GM18505 (cell line): ENCODE data around the gene UGT2B17.
"Not testable (repeated sequence)": the region's sequence is repeated elsewhere in the genome, so short reads cannot be mapped to it uniquely, and the experiment has no call there.

Experiments used
- ATAC-seq: cut with Tn5 transposase; IDR thresholded peaks from one replicate; pipeline ENCODE4 v1.9.1; 2021; ENCODE audit not compliant: unreplicated experiment
- POLR2A ChIP-seq: IDR thresholded peaks from 4 replicates; pipeline ENCODE4 v1.6.1; 2011; ENCODE audit warnings: borderline replicate concordance; ENCODE audit not compliant: insufficient read depth, insufficient read length; ENCODE audit errors: extremely low read depth

Gene UGT2B17

GRCh38 chr4:68536375-68536774, 39.7 kb downstream of the UGT2B17 start:
- no peak for TF ChIP-seq POLR2A
- ATAC-seq = no peak

DNA sequence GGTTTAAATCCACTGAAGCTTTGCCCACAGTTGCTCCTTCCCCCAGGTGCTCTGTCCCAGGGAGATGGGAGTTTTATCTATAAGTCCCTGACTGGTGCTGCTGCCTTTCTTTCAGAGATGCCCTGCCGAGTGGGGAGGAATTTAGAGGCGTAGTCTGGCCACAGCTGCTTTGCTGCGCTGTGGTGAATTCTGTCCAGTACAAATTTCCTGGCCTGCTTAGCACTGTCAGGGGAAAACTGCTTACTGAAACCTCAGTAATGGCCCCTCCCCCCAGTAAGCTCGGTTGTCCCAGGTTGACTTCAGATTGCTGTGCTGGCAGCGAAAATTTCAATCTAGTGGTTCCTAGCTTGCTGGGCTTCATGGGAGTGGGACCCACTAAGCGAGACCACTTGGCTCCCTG, 40.1 kb downstream of the UGT2B17 start:
- no peak for TF ChIP-seq POLR2A
- no peak for ATAC-seq

- ATAC-seq = not testable (repeated sequence)
These were observed 53.9 kb downstream of the UGT2B17 start for GRCh38 chr4:68522232-68522631.

GRCh38 chr4:68520985-68521384, 55.1 kb downstream of the UGT2B17 start:
- no peak for TF ChIP-seq POLR2A
- no peak for ATAC-seq

GRCh38 chr4:68518889-68519288, 57.2 kb downstream of the UGT2B17 start:
- no peak for TF ChIP-seq POLR2A
- ATAC-seq = no peak

DNA sequence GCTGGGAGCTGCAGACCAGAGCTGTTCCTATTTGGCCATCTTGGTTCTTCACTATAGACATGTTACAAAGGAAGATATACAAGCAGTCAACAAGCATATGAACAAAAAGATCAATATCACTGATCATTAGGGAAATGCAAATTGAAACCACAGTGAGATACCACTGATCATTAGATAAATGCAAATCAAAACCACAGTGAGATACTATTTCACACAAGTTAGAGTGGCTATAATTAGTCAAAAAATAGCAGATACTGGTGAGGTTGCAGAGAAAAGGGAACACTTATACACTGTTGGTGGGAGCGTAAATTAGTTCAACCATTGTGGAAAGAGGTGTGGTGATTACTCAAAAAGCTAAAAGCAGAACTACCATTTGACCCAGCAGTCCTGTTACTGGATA, 70.7 kb downstream of the UGT2B17 start:
- ATAC-seq = not testable (repeated sequence)

DNA sequence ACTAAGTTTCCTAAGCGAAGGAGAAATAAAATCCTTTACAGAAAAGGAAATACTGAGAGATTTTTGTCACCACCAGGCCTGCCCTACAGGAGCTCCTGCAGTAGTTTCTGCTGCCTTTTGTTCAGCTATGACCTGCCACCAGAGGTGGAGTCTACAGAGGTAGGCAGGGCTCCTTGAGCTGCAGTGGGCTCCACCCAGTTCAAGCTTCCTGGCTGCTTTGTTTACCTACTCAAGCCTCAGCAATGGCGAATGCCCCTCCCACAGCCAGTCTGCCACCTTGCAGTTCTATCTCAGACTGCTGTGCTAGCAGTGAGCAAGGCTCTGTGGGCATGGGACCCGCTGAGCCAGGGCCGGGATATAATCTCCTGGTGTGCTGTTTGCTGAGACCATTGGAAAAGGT, 71.3 kb downstream of the UGT2B17 start:
- ATAC-seq = not testable (repeated sequence)

DNA sequence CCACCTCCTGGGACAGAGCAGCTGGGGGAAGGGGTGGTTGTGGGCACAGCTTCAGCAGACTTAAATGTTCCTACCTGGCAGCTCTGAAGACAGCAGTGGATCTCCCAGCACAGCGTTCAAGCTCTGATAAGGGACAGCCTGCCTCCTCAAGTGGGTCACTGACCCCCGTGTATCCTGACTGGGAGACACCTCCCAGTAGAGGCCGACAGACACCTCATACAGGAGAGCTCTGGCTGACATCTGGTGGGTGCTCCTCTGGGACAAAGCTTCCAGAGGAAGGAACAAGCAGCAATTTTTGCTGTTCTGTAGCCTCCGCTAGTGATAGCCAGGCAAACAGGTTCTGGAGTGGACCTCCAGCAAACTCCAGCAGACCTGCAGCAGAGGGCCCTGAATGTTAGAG, 72.7 kb downstream of the UGT2B17 start:
- ATAC-seq = not testable (repeated sequence)

GRCh38 chr4:68499021-68499420, 77.1 kb downstream of the UGT2B17 start:
- TF ChIP-seq POLR2A = no peak
- no peak for ATAC-seq

- TF ChIP-seq POLR2A = no peak
- ATAC-seq = peak; percentile 90
These were observed 77.6 kb downstream of the UGT2B17 start for GRCh38 chr4:68498413-68499007.

GRCh38 chr4:68494688-68495087, 81.4 kb downstream of the UGT2B17 start:
- no peak for TF ChIP-seq POLR2A
- peak; percentile 50 for ATAC-seq

DNA sequence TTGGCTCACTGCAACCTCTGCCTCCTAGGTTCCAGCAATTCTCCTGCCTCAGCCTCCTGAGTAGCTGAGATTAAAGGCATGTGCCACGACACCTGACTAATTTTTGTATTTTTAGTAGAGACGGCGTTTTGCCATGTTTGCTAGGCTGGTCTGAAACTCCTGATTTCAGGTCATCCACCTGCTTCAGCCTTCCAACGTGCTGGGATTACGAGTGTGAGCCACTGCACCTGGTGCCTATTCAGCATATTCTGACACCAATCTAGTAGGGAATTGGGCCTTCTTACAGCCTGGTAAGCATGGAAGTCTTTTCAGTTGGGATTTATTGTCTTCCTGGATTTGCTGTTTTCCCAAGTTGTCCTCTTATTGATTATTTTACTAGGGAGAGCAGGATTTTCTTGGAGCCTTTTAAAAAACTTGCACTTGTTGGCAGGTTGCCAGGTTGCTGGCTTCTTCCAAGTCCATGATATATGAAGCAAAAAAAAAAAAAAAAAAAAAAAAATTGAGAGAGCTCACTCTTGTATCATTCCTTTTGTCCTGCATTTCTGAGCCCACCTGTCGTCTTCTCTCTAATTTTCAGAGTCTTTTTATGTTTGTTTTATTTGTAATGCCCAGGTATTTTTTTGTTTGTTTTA, 85.2 kb downstream of the UGT2B17 start:
- no peak for TF ChIP-seq POLR2A
- no peak for ATAC-seq

- TF ChIP-seq POLR2A = no peak
- no peak for ATAC-seq
These were observed 86.8 kb downstream of the UGT2B17 start for GRCh38 chr4:68489338-68489737.
